NB4 (cell line): Measurements from ENCODE around the gene RARRES2.

Experiments used
- DNase-seq: peaks from one replicate; pipeline ENCODE4 v3.0.0; 2010; ENCODE audit warnings: low read depth
- H3K4me3 ChIP-seq: one replicate; pipeline ENCODE4 v1.5.1; 2011; ENCODE audit warnings: mild to moderate bottlenecking, low read depth, low read length, moderate library complexity
- MYC ChIP-seq: IDR thresholded peaks from 2 replicates; pipeline ENCODE4 v1.6.1; 2011; ENCODE audit warnings: low read depth, low read length
- POLR2A ChIP-seq: IDR thresholded peaks from 2 replicates; pipeline ENCODE4 v1.6.1; 2011; ENCODE audit warnings: mild to moderate bottlenecking; ENCODE audit not compliant: insufficient read length; ENCODE audit errors: extremely low read depth
- TF ChIP-seq, protein P1 (sequence below): IDR thresholded peaks from 2 replicates; pipeline ENCODE4 v1.6.1; 2011; ENCODE audit warnings: low read depth, low read length
- TF ChIP-seq, protein P2 (sequence below): IDR thresholded peaks from one replicate; pipeline ENCODE4 v1.5.1; 2012; ENCODE audit warnings: low read depth, low read length

Gene RARRES2

DNA sequence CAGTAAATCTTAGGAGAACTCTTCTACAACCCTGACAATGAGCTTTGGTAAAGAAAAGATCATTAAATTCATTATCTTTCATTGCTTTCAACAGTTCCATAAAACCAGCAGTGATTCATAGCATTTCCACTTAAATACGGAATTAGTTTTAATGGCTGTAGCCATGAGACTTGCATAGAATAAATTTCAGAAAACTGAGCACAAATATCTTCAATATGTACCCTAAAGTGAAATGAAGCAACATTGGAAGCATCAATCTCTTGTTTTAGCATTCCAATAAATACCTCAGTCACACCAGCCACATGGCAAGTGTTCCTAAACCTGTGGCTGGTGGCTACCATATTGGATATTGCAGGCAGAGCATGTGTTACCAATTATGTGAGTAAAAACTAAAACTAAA, 3.6 kb upstream of the RARRES2 start:
- TF ChIP-seq, protein P1, sequence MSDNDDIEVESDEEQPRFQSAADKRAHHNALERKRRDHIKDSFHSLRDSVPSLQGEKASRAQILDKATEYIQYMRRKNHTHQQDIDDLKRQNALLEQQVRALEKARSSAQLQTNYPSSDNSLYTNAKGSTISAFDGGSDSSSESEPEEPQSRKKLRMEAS: no peak
- TF ChIP-seq POLR2A: no peak
- TF ChIP-seq MYC: no peak
- TF ChIP-seq, protein P2, sequence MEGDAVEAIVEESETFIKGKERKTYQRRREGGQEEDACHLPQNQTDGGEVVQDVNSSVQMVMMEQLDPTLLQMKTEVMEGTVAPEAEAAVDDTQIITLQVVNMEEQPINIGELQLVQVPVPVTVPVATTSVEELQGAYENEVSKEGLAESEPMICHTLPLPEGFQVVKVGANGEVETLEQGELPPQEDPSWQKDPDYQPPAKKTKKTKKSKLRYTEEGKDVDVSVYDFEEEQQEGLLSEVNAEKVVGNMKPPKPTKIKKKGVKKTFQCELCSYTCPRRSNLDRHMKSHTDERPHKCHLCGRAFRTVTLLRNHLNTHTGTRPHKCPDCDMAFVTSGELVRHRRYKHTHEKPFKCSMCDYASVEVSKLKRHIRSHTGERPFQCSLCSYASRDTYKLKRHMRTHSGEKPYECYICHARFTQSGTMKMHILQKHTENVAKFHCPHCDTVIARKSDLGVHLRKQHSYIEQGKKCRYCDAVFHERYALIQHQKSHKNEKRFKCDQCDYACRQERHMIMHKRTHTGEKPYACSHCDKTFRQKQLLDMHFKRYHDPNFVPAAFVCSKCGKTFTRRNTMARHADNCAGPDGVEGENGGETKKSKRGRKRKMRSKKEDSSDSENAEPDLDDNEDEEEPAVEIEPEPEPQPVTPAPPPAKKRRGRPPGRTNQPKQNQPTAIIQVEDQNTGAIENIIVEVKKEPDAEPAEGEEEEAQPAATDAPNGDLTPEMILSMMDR: no peak
- DNase-seq: no peak
- H3K4me3 ChIP-seq: no peak overlapping the region

DNA sequence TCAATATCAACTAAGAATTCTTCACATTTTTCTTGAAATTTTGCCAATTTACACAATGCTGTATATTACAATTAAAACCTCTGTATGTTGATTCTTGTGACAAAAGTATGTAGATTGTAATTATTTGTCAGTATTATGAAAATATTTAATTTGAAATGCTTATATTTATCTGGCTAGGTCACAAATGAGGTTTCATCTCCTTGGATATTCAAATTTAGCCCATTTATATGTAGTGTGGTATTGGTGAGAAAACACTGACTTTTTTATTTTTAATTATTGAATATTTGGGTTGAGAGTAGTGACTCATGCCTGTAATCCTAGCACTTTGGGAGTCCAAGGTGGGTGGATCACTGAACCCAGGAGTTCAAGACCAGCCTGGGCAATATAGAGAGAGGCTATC, 2.9 kb upstream of the RARRES2 start:
- no peak for DNase-seq
- H3K4me3 ChIP-seq: no peak overlapping the region
- TF ChIP-seq, protein P2: no peak
- TF ChIP-seq MYC (no peak), POLR2A (no peak)
- TF ChIP-seq, protein P1: no peak

DNA sequence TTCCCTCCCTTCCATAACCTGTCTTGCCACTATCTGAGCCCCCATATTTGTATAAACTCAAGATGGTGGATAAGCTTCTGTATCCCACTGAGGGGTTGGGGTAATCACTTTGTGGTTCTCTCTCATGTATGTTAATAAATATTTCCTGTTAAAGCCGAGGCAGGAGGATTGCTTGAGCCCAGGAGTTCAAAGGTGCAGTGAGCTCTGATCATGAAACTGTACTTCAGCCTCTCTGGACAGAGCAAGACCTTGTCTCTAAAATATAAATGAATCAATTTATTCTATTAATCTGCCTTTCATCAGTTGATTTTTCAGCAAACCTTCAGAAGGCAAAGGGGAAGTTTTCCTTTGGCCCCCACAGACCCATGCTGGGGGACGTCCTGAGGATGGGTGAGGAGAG, 1.8 kb upstream of the RARRES2 start:
- no peak for DNase-seq
- no peak overlapping the region for H3K4me3 ChIP-seq
- TF ChIP-seq POLR2A (no peak), MYC (no peak)
- TF ChIP-seq, protein P1: no peak
- TF ChIP-seq, protein P2: no peak

DNA sequence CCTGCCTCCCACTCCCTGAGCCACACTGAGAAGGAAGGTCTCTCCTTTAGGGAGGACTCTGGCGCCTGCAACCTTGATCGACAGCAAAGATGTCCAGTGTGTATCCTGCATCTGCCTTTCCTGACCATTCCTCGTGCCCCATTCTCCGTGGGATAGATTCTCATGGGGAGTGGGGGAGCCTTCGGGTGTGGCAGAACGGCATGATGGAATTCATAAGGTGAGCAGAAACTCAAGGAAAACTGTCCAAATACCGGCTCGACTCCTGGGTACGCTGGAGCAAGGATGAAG, 636 bp upstream of the RARRES2 start:
- no peak for DNase-seq
- TF ChIP-seq MYC: no peak
- no peak for TF ChIP-seq POLR2A
- TF ChIP-seq, protein P1: no peak
- TF ChIP-seq, protein P2: no peak
- no peak overlapping the region for H3K4me3 ChIP-seq

DNA sequence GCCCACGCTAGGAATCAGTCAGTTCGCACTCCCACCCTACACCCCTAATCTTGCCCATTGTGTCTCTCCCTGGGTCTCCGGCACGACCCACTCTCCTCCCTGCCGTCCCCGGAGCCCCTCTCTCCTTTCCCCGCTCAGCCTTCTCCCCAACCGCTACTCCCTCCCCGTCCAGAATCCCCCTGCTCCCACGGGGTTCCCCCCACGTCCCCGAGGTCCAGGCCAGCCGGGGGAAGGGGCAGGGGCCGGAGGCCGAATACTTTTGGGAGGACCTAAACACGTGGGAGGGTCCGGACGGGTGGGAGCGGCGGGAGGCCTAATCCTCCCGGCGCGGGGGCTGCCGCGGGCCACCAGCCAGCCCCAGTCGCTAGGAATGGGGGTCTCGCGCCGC, 560 bp downstream of the RARRES2 start:
- no peak overlapping the region for H3K4me3 ChIP-seq
- TF ChIP-seq POLR2A (no peak), MYC (no peak)
- TF ChIP-seq, protein P1: no peak
- DNase-seq: no peak

DNA sequence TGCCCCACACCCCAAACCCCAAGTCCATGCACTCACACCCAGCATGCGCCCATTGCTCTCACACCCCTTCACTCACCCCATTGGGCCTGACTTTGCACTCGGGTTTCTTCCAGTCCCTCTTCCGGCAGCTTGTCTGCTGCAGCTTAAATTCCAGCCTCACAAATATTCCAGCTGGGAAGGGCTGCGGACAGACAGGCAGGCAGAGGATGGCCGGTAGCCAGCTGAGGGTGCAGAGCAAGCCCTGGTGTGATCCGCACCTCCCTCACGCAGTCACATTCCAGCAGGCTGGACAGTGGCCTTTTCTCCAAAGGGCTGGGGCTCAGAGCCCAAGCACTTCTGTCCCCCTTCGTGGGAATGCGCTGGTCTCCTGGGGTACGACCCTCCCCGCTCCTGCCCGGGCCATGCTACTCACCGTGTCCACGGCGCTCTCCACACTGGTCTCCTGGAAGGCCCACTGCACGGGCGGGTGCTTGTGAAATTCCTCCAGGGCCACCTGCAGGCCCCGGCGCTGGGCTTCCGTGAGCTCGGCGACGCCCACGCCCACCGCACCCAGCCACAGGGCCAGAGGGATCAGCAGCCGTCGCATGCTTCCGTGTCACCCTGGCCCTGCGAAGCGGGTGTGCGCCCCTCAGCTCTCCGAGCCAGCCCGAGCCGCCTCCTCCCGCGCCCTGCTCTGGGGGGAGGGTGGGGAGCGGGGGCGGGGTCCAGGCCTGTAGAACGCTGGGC, 1.2 kb downstream of the RARRES2 start:
- H3K4me3 ChIP-seq: no peak overlapping the region
- DNase-seq: peak; percentile 49
- no peak for TF ChIP-seq POLR2A

DNA sequence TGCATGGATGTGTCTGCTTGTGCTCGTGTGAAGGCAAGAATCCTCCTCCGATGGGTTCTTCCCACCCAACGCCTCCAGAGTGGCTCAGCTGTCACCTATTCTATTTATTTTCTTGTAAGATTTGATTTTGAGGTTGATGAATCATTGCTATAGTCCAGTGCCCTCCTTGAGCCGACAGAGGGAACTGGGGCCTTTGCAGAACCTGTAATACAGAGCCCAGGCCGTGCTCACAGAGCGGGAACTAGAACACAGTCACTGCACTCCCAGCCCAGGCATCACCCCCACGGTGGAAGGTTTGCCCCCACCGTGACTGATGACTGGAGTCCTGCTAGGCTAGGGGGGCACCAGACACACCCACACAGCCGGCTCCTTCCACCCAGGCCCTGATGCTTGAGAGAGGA, 2.0 kb downstream of the RARRES2 start:
- no peak overlapping the region for H3K4me3 ChIP-seq
- peak; percentile 40 for DNase-seq
- TF ChIP-seq MYC (no peak), POLR2A (no peak)
- TF ChIP-seq, protein P2: no peak
